Body of pancreas (tissue), 4 donors: ENCODE data around the gene SLC25A23.

Source experiments
- POLR2A ChIP-seq, 3 donors: fragments of 450-650 bp; IDR thresholded peaks; one replicate each; pipeline ENCODE4 v1.6.1; 2016; ENCODE audit warnings: antibody characterized with exemption in 3 of 3, mild to moderate bottlenecking in 2 of 3
- TF ChIP-seq, protein P1 (sequence below), 7 experiments: fragments of 450-650 bp in 4 of 7; fragments of 200-600 bp in 3 of 7; sonication (generic) in 3 of 7; IDR thresholded peaks; one replicate each; pipeline ENCODE4 v1.5.1; 2016 to 2019; ENCODE audit warnings: antibody characterized with exemption in 7 of 7

DNA sequence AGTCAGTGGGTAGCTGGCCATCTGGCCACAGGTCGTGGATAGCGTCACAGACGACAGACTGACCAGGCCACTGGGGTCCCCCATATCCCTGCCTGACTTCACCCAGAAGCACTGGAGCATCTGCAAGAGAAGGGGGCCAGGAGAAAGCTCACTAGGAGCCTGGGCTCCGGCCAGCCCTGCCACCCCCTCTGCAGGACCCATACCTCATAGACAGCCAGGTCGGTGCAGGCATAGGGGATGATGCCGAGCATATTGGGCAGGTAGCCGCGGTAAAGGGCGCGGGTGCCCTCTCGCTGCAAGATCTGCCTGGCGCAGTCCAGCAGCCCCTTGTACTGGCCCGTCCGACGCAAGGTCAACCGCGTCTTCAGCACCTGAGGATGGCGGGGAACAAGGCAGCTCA is 32.5 kb downstream of the SLC25A23 start:
- TF ChIP-seq, protein P1, sequence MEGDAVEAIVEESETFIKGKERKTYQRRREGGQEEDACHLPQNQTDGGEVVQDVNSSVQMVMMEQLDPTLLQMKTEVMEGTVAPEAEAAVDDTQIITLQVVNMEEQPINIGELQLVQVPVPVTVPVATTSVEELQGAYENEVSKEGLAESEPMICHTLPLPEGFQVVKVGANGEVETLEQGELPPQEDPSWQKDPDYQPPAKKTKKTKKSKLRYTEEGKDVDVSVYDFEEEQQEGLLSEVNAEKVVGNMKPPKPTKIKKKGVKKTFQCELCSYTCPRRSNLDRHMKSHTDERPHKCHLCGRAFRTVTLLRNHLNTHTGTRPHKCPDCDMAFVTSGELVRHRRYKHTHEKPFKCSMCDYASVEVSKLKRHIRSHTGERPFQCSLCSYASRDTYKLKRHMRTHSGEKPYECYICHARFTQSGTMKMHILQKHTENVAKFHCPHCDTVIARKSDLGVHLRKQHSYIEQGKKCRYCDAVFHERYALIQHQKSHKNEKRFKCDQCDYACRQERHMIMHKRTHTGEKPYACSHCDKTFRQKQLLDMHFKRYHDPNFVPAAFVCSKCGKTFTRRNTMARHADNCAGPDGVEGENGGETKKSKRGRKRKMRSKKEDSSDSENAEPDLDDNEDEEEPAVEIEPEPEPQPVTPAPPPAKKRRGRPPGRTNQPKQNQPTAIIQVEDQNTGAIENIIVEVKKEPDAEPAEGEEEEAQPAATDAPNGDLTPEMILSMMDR (IDR thresholded peaks at IDR 0.05) = no peak
- no peak for TF ChIP-seq POLR2A (IDR thresholded peaks at IDR 0.05)
